Nephron (organoid): ENCODE data around the gene SLC12A7.

Experiments
- H3K27ac Mint-ChIP-seq, 3 experiments: 2 replicates each; pipeline ENCODE4 v1.8.0; 2020; ENCODE audit warnings: mixed read lengths in 3 of 3, mild to moderate bottlenecking in 2 of 3, moderate library complexity in 1 of 3
- H3K27me3 Mint-ChIP-seq: 2 replicates; pipeline ENCODE4 v1.8.0; 2021; ENCODE audit warnings: low read depth, mild to moderate bottlenecking, moderate library complexity, mixed read lengths
- H3K36me3 Mint-ChIP-seq: 2 replicates; pipeline ENCODE4 v1.8.0; 2020; ENCODE audit warnings: low read depth, mixed read lengths
- H3K4me1 Mint-ChIP-seq: 2 replicates; pipeline ENCODE4 v1.8.0; 2020; ENCODE audit warnings: mixed read lengths
- H3K4me3 Mint-ChIP-seq, 3 experiments: 2 replicates each; pipeline ENCODE4 v1.8.0; 2020; ENCODE audit warnings: mild to moderate bottlenecking in 3 of 3, mixed read lengths in 3 of 3, moderate library complexity in 2 of 3
- H3K9me3 Mint-ChIP-seq: 2 replicates; pipeline ENCODE4 v1.8.0; 2020; ENCODE audit warnings: mixed read lengths
- TF ChIP-seq, protein P1 (sequence below), 3 experiments: fragments of 200-600 bp; sonication (generic); IDR thresholded peaks; one replicate each; pipeline ENCODE4 v1.5.0; 2021; ENCODE audit warnings: antibody characterized with exemption in 3 of 3; ENCODE audit not compliant: unreplicated experiment in 3 of 3

SLC12A7 gene

DNA sequence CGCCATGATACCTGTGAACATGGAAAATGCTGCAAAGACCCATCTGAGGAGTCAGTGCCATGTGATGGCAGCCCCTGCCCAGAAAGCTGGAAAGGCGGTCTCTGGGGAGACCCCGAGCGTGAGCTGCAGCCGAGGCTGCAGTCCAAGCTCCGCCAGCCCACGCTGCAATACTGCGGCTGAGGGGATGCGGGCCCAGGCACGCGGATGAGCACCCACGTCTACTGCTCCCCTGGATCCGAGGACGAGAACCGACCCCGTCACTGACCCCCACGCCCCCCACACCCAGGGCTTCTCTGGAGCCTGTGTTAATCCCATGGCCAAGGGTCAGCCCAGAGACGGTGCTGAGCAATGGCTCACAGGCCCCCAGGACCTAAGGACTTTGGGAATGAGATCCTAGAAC, 32.4 kb downstream of the SLC12A7 start:
- no peaks in the 10 kb centered on the region for H3K9me3 Mint-ChIP-seq
- no peak overlapping the region for H3K4me3 Mint-ChIP-seq
- TF ChIP-seq, protein P1, sequence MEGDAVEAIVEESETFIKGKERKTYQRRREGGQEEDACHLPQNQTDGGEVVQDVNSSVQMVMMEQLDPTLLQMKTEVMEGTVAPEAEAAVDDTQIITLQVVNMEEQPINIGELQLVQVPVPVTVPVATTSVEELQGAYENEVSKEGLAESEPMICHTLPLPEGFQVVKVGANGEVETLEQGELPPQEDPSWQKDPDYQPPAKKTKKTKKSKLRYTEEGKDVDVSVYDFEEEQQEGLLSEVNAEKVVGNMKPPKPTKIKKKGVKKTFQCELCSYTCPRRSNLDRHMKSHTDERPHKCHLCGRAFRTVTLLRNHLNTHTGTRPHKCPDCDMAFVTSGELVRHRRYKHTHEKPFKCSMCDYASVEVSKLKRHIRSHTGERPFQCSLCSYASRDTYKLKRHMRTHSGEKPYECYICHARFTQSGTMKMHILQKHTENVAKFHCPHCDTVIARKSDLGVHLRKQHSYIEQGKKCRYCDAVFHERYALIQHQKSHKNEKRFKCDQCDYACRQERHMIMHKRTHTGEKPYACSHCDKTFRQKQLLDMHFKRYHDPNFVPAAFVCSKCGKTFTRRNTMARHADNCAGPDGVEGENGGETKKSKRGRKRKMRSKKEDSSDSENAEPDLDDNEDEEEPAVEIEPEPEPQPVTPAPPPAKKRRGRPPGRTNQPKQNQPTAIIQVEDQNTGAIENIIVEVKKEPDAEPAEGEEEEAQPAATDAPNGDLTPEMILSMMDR (IDR thresholded peaks at IDR 0.05; ENCODE audit: unreplicated experiment in 3 of 3): no peak
- H3K36me3 Mint-ChIP-seq: peaks cover 17% of the 10 kb centered on the region
- peaks cover 3% of the 10 kb centered on the region for H3K27me3 Mint-ChIP-seq
- peaks cover 12% of the 10 kb centered on the region for H3K4me1 Mint-ChIP-seq
- H3K27ac Mint-ChIP-seq: no peak overlapping the region

DNA sequence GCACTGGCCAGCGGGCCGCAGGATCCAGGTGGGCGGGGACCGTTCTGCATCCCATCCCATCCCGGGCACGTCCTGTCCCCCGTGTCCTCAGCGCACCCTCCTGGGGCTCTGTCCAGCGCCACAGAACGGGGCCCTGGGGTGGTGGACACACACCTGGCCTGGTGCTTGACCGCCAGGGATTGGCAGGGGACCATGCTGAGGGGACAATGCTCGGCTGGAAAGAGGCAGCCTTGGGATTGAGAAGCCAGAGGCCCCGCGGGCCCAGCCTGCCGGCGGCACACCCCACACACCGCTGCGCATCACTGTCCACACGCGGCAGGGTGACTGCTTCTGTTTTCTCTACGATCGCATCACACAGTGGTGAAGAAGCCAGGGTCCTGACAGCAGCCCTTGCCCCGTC, 33.0 kb downstream of the SLC12A7 start:
- no peak overlapping the region for H3K4me3 Mint-ChIP-seq
- no peak overlapping the region for H3K27ac Mint-ChIP-seq
- H3K4me1 Mint-ChIP-seq: peaks cover 12% of the 10 kb centered on the region
- H3K36me3 Mint-ChIP-seq: peaks cover 18% of the 10 kb centered on the region
- TF ChIP-seq, protein P1 (IDR thresholded peaks at IDR 0.05; ENCODE audit: unreplicated experiment in 3 of 3): no peak
- no peaks in the 10 kb centered on the region for H3K9me3 Mint-ChIP-seq
- H3K27me3 Mint-ChIP-seq: peaks cover 3% of the 10 kb centered on the region

GRCh38 chr5:1078206-1078605, 33.7 kb downstream of the SLC12A7 start:
- no peaks in the 10 kb centered on the region for H3K9me3 Mint-ChIP-seq

DNA sequence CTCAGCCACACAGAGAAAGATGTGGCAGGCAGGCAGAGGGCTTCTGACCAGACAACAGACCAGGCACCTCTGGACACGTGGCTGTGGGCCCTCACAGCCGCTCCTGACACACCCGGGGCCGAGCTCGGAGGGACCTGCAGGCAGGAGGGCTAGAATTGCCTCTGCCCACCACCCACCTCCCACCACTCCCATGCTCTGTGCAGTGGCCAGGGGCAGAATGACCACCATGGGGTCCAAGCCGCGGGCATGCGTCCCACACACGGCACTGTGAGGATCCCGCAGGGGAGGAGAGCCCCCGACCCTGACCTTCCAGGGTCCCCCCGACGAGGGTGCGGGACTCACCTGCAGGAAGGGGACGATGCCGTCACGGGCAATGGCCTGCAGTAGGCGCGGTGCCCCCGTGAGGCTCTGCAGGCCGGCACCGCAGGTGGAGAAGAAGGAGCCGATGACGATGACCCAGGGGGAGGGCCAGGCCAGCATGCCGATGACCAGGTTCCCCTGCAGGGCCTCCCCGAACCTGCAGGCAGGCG, 34.3 kb downstream of the SLC12A7 start:
- H3K27me3 Mint-ChIP-seq: peaks cover 3% of the 10 kb centered on the region
- TF ChIP-seq, protein P1 (IDR thresholded peaks at IDR 0.05; ENCODE audit: unreplicated experiment in 3 of 3): no peak
- H3K36me3 Mint-ChIP-seq: peaks cover 17% of the 10 kb centered on the region
- no peak overlapping the region for H3K27ac Mint-ChIP-seq
- no peaks in the 10 kb centered on the region for H3K9me3 Mint-ChIP-seq
- no peak overlapping the region for H3K4me3 Mint-ChIP-seq
- H3K4me1 Mint-ChIP-seq: peaks cover 12% of the 10 kb centered on the region

More at GRCh38 chr5:1078206-1078605, 33.7 kb downstream of the SLC12A7 start:
- Mint-ChIP-seq H3K27ac (no peak overlapping the region), H3K27me3 (peaks cover 3% of the 10 kb centered on the region), H3K4me3 (no peak overlapping the region), H3K4me1 (peaks cover 12% of the 10 kb centered on the region), H3K36me3 (peaks cover 19% of the 10 kb centered on the region)
- TF ChIP-seq, protein P1 (IDR thresholded peaks at IDR 0.05; ENCODE audit: unreplicated experiment in 3 of 3): no peak

DNA sequence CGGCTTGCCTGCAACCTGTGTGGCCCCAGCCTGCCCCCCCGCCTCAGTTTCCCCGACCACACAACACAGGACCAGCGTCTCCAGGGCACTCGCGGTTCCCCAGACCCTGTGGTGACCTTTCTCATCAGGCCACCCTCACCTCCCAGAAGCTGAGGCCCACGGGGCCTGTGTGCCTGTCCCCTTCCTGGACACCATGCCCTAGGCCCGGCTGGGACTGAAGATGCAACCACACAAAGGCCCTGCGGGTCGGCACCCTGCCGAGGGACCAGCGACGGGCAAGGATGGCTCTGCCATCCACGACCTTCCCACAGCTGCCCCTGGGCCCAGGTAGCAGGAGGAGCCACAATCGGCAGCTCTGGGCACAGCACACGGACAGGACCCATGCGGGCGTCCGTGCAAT, 34.8 kb downstream of the SLC12A7 start:
- peaks cover 3% of the 10 kb centered on the region for H3K27me3 Mint-ChIP-seq
- H3K36me3 Mint-ChIP-seq: peaks cover 17% of the 10 kb centered on the region
- peaks cover 12% of the 10 kb centered on the region for H3K4me1 Mint-ChIP-seq
- H3K27ac Mint-ChIP-seq: no peak overlapping the region
- TF ChIP-seq, protein P1 (IDR thresholded peaks at IDR 0.05; ENCODE audit: unreplicated experiment in 3 of 3): no peak
- H3K4me3 Mint-ChIP-seq: no peak overlapping the region
- no peaks in the 10 kb centered on the region for H3K9me3 Mint-ChIP-seq

DNA sequence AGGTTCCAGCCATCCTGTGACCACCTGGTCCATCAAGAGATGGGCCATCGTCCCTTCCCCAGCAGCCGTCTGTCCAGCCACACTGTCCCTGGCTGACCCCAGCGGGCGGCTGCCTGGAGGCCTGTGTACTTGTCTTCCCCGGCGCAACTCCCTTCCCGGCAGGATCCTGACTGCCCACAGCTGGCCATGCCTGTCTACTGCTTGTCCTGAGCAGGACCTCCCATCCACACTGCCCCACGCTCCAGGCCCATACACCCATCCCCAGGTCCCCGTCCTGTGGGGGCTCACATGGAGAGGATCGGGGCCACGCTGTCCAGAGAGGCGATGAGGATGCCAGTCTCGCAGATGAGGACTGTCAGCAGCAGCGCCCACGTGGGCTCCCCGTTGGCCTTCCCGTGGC, 35.5 kb downstream of the SLC12A7 start:
- H3K4me3 Mint-ChIP-seq: no peak overlapping the region
- H3K27me3 Mint-ChIP-seq: peaks cover 3% of the 10 kb centered on the region
- TF ChIP-seq, protein P1 (IDR thresholded peaks at IDR 0.05; ENCODE audit: unreplicated experiment in 3 of 3): no peak
- no peaks in the 10 kb centered on the region for H3K9me3 Mint-ChIP-seq
- peaks cover 16% of the 10 kb centered on the region for H3K36me3 Mint-ChIP-seq
- H3K27ac Mint-ChIP-seq: no peak overlapping the region
- peaks cover 12% of the 10 kb centered on the region for H3K4me1 Mint-ChIP-seq
